Common myeloid progenitor, CD34-positive (primary cell): Measurements from ENCODE around the gene TEX261.

Experiments
- CTCF ChIA-PET: fragments of 350-600 bp; sonication (Branson Sonifier 250); formaldehyde crosslinking; loops from one replicate; lab custom pipeline; 2021; ENCODE audit warnings: antibody characterized with exemption; lab: Charles Lee
- POLR2A ChIA-PET: fragments of 350-600 bp; sonication (Branson Sonifier 250); formaldehyde crosslinking; loops from one replicate; lab custom pipeline; 2021; ENCODE audit warnings: antibody characterized with exemption; lab: Charles Lee
- DNase-seq, 3 donors: peaks; one replicate each; pipeline versions ENCODE4 v3.0.0 to v3.0.0-alpha.2; 2013
- H3K27ac ChIP-seq, 2 experiments: 1 replicate in 1 of 2; 2 replicates in 1 of 2; pipeline ENCODE4 v1.7.0; 2013; ENCODE audit warnings: inconsistent platforms in 2 of 2, low read length in 2 of 2, mild to moderate bottlenecking in 2 of 2, low read depth in 1 of 2, moderate library complexity in 1 of 2; ENCODE audit not compliant: severe bottlenecking in 2 of 2, insufficient read depth in 1 of 2, poor library complexity in 1 of 2
- H3K27me3 ChIP-seq, 5 experiments: replicated peaks in 2 of 5; 1 replicate in 3 of 5; 2 replicates in 2 of 5; pipeline versions ENCODE4 v1.6.1 to v1.7.0; 2013; ENCODE audit warnings: low read length in 4 of 5, mild to moderate bottlenecking in 2 of 5, moderate library complexity in 2 of 5, inconsistent platforms in 1 of 5; ENCODE audit not compliant: insufficient read depth in 5 of 5, control insufficient read depth in 4 of 5
- H3K36me3 ChIP-seq, 4 experiments: 1 replicate in 2 of 4; 2 replicates in 2 of 4; pipeline versions ENCODE4 v1.6.1 to v1.7.0; 2013; ENCODE audit warnings: low read length in 3 of 4, control low read depth in 1 of 4, mild to moderate bottlenecking in 1 of 4; ENCODE audit not compliant: control insufficient read depth in 4 of 4, insufficient read depth in 4 of 4
- H3K4me1 ChIP-seq, 4 experiments: 1 replicate in 3 of 4; 2 replicates in 1 of 4; pipeline versions ENCODE4 v1.6.1 to v1.7.1; 2013; ENCODE audit warnings: low read length in 3 of 4, mild to moderate bottlenecking in 3 of 4, control low read depth in 1 of 4, inconsistent platforms in 1 of 4, moderate library complexity in 1 of 4; ENCODE audit not compliant: control insufficient read depth in 4 of 4, insufficient read depth in 4 of 4; ENCODE audit errors: control extremely low read depth in 1 of 4
- H3K4me3 ChIP-seq, 7 experiments: 1 replicate in 4 of 7; 2 replicates in 3 of 7; pipeline versions ENCODE4 v1.5.1 to v1.7.0; 2013; ENCODE audit warnings: mild to moderate bottlenecking in 7 of 7, low read length in 6 of 7, moderate library complexity in 6 of 7, inconsistent platforms in 2 of 7, low read depth in 2 of 7, control low read depth in 1 of 7; ENCODE audit not compliant: insufficient read depth in 4 of 7, control insufficient read depth in 1 of 7; ENCODE audit errors: extremely low read depth in 1 of 7
- H3K9me3 ChIP-seq, 5 experiments: 1 replicate in 4 of 5; 2 replicates in 1 of 5; pipeline versions ENCODE4 v1.6.1 to v1.7.1; 2013; ENCODE audit warnings: low read length in 4 of 5, mild to moderate bottlenecking in 2 of 5, inconsistent platforms in 1 of 5, low read depth in 1 of 5, moderate library complexity in 1 of 5; ENCODE audit not compliant: control insufficient read depth in 4 of 5, insufficient read depth in 2 of 5; ENCODE audit errors: control extremely low read depth in 1 of 5
- WGBS: methylation state at CpG from one replicate; pipeline ENCODE4 v1.1.5; 2013; ENCODE audit not compliant: insufficient coverage; 5-methylcytosine and 5-hydroxymethylcytosine counted together

Gene TEX261

GRCh38 chr2:70987386-70987785 is 7.3 kb downstream of the TEX261 start:
- CTCF ChIA-PET, result interaction anchor here (0.8 to 1.5 kb wide), 2 partner anchors 14 to 39 kb away, joined by 3 to 5 read pairs; no protein-coding TSS in a partner anchor
- Histone ChIP-seq H3K27me3 (no peaks in the 10 kb centered on the region), H3K36me3 (peaks cover 6 to 64% (median 42%) of the 10 kb centered on the region in 4 experiments), H3K4me3 (no peak overlapping the region), H3K27ac (no peak overlapping the region), H3K4me1 (peaks cover 0 to 16% (median 7%) of the 10 kb centered on the region in 4 experiments), H3K9me3 (no peaks in the 10 kb centered on the region)
- POLR2A ChIA-PET, result no interaction called here
- no CpG with 5 or more reads among the region's 1 CpG for WGBS
- DNase-seq, result no peak

GRCh38 chr2:70986499-70987189 is 8.0 kb downstream of the TEX261 start:
- H3K27ac ChIP-seq, result no peak overlapping the region
- 64% methylated on average over 4 of the region's 4 CpGs for WGBS
- ChIA-PET POLR2A (no interaction called here), CTCF (interaction anchor here (0.9 to 14.6 kb wide), 4 partner anchors 10 to 23 kb away, joined by 3 to 181 read pairs (median 4); no protein-coding TSS in a partner anchor)
- no peak for DNase-seq
- H3K4me3 ChIP-seq, result no peak overlapping the region
- H3K36me3 ChIP-seq, result peaks cover 6 to 60% (median 39%) of the 10 kb centered on the region in 4 experiments
- no peaks in the 10 kb centered on the region for H3K27me3 ChIP-seq
- H3K4me1 ChIP-seq, result peaks cover 0 to 16% (median 7%) of the 10 kb centered on the region in 4 experiments
- H3K9me3 ChIP-seq, result no peaks in the 10 kb centered on the region

- H3K27me3 ChIP-seq, result no peaks in the 10 kb centered on the region
- no peak for DNase-seq
- peaks cover 0 to 16% (median 7%) of the 10 kb centered on the region in 4 experiments for H3K4me1 ChIP-seq
- H3K36me3 ChIP-seq, result peaks cover 6 to 54% (median 34%) of the 10 kb centered on the region in 4 experiments
- H3K27ac ChIP-seq, result no peak overlapping the region
- ChIA-PET CTCF (interaction anchor here (0.9 to 14.6 kb wide), 5 partner anchors 11 to 170 kb away, joined by 3 to 181 read pairs (median 3); no protein-coding TSS in a partner anchor), POLR2A (no interaction called here)
- WGBS, result 100% methylated on average over 1 of the region's 1 CpG
- H3K4me3 ChIP-seq, result no peak overlapping the region
- no peaks in the 10 kb centered on the region for H3K9me3 ChIP-seq
Observed at GRCh38 chr2:70985956-70986355, 8.7 kb downstream of the TEX261 start.

- Histone ChIP-seq H3K36me3 (peaks cover 6 to 48% (median 29%) of the 10 kb centered on the region in 4 experiments), H3K4me3 (no peak overlapping the region), H3K27ac (no peak overlapping the region), H3K4me1 (peaks cover 0 to 16% (median 7%) of the 10 kb centered on the region in 4 experiments), H3K9me3 (no peaks in the 10 kb centered on the region), H3K27me3 (no peaks in the 10 kb centered on the region)
- CTCF ChIA-PET, result interaction anchor here (1.0 to 14.6 kb wide), 9 partner anchors 8 to 171 kb away, joined by 3 to 181 read pairs (median 6); partner anchors contain the start of gene TEX261
- no peak for DNase-seq
- POLR2A ChIA-PET, result no interaction called here
- WGBS, result 83% methylated on average over 2 of the region's 5 CpGs
Observed at GRCh38 chr2:70985283-70985688, 9.4 kb downstream of the TEX261 start.

GRCh38 chr2:70984576-70985282 is 9.9 kb downstream of the TEX261 start:
- Histone ChIP-seq H3K36me3 (peaks cover 6 to 42% (median 23%) of the 10 kb centered on the region in 4 experiments), H3K4me1 (peaks cover 0 to 16% (median 7%) of the 10 kb centered on the region in 4 experiments), H3K4me3 (peak overlapping the region in 5 of 7 experiments; percentile 19 to 81 (median 65)), H3K27ac (no peak overlapping the region), H3K27me3 (no peaks in the 10 kb centered on the region), H3K9me3 (no peaks in the 10 kb centered on the region)
- ChIA-PET CTCF (interaction anchor here (0.7 to 14.6 kb wide), 17 partner anchors 9 to 685 kb away, joined by 3 to 181 read pairs (median 4); partner anchors contain the start of genes NAGK and TEX261), POLR2A (no interaction called here)
- peak; percentile 68 to 84 (median 84) for DNase-seq
- 15% methylated on average over 28 of the region's 32 CpGs for WGBS

- peaks cover 6 to 38% (median 18%) of the 10 kb centered on the region in 4 experiments for H3K36me3 ChIP-seq
- peaks cover 0 to 17% (median 7%) of the 10 kb centered on the region in 4 experiments for H3K4me1 ChIP-seq
- H3K9me3 ChIP-seq, result no peaks in the 10 kb centered on the region
- DNase-seq, result no peak
- no peak overlapping the region for H3K27ac ChIP-seq
- H3K27me3 ChIP-seq, result peaks cover 0 to 2% (median 0%) of the 10 kb centered on the region in 5 experiments
- 6% methylated on average over 2 of the region's 3 CpGs for WGBS
- ChIA-PET CTCF (interaction anchor here (0.7 to 14.6 kb wide), 15 partner anchors 9 to 685 kb away, joined by 3 to 181 read pairs (median 5); partner anchors contain the start of genes NAGK and TEX261), POLR2A (no interaction called here)
- H3K4me3 ChIP-seq, result peak overlapping the region in 5 of 7 experiments; percentile 19 to 81 (median 65)
Observed at GRCh38 chr2:70984228-70984575, 10.5 kb downstream of the TEX261 start.
